Naive thymus-derived CD4-positive, alpha-beta T cell (primary cell): ENCODE data around the gene ELK3. TPM values are rescaled to one million over a fixed set of nuclear protein-coding genes. Genes with fewer than 3 reads are reported as not detected.
A peak's percentile ranks its signal among the peaks of the same experiment; 100 is the strongest.

ENCODE experiments used
- ATAC-seq: fragments of 150-1000 bp; cut with Tn5 transposase; 2 replicates; pipeline ENCODE4 v1.10.0; 2021; ENCODE audit warnings: mild to moderate bottlenecking, moderate library complexity
- CTCF ChIA-PET: fragments of 350-600 bp; sonication (Branson Sonifier 250); formaldehyde crosslinking; loops from one replicate; lab custom pipeline; 2021; ENCODE audit warnings: antibody characterized with exemption; lab: Charles Lee
- POLR2A ChIA-PET: fragments of 350-600 bp; sonication (Branson Sonifier 250); formaldehyde crosslinking; loops from one replicate; lab custom pipeline; 2021; ENCODE audit warnings: antibody characterized with exemption, inconsistent platforms; lab: Charles Lee
- DNase-seq, 9 donors: peaks; one replicate each; pipeline versions ENCODE4 v3.0.0 to v3.0.0-alpha.2; 2020 to 2022; ENCODE audit warnings: mixed read lengths in 1 of 9
- H3K27ac ChIP-seq: one replicate; pipeline ENCODE4 v1.7.0; 2013; ENCODE audit warnings: mild to moderate bottlenecking, low read depth, low read length, moderate library complexity
- H3K27me3 ChIP-seq, 2 donors: one replicate each; pipeline ENCODE4 v1.7.0; 2013; ENCODE audit warnings: low read length in 2 of 2, mild to moderate bottlenecking in 2 of 2, moderate library complexity in 2 of 2; ENCODE audit not compliant: control insufficient read depth in 2 of 2, insufficient read depth in 2 of 2
- H3K36me3 ChIP-seq, 3 experiments: 1 replicate in 2 of 3; 2 replicates in 1 of 3; pipeline ENCODE4 v1.7.0; 2013; ENCODE audit warnings: low read length in 3 of 3, mild to moderate bottlenecking in 3 of 3, moderate library complexity in 1 of 3; ENCODE audit not compliant: insufficient read depth in 3 of 3, control insufficient read depth in 2 of 3
- H3K4me1 ChIP-seq, 2 donors: one replicate each; pipeline ENCODE4 v1.7.0; 2013; ENCODE audit warnings: low read length in 2 of 2, mild to moderate bottlenecking in 2 of 2, moderate library complexity in 1 of 2; ENCODE audit not compliant: control insufficient read depth in 2 of 2, insufficient read depth in 2 of 2
- H3K4me3 ChIP-seq: 2 replicates; pipeline ENCODE4 v1.7.0; 2013; ENCODE audit warnings: mild to moderate bottlenecking, low read length
- H3K9me3 ChIP-seq, 3 experiments: 1 replicate in 2 of 3; 2 replicates in 1 of 3; pipeline ENCODE4 v1.7.0; 2013; ENCODE audit warnings: low read length in 3 of 3; ENCODE audit not compliant: control insufficient read depth in 2 of 3
- H3K27ac Mint-ChIP-seq, 9 donors: one replicate each; pipeline ENCODE4 v1.8.0; 2020 to 2022; ENCODE audit warnings: mixed read lengths in 9 of 9, mild to moderate bottlenecking in 8 of 9, moderate library complexity in 5 of 9, inconsistent platforms in 2 of 9
- H3K27me3 Mint-ChIP-seq, 5 donors: one replicate each; pipeline ENCODE4 v1.8.0; 2021 to 2022; ENCODE audit warnings: mixed read lengths in 5 of 5, mild to moderate bottlenecking in 1 of 5
- H3K36me3 Mint-ChIP-seq, 5 donors: one replicate each; pipeline ENCODE4 v1.8.0; 2020 to 2022; ENCODE audit warnings: mixed read lengths in 5 of 5, mild to moderate bottlenecking in 3 of 5, inconsistent platforms in 1 of 5
- H3K4me1 Mint-ChIP-seq, 7 donors: one replicate each; pipeline ENCODE4 v1.8.0; 2020 to 2022; ENCODE audit warnings: mixed read lengths in 7 of 7, mild to moderate bottlenecking in 3 of 7, inconsistent platforms in 1 of 7
- H3K4me3 Mint-ChIP-seq, 10 donors: one replicate each; pipeline ENCODE4 v1.8.0; 2020 to 2022; ENCODE audit warnings: mild to moderate bottlenecking in 10 of 10, mixed read lengths in 10 of 10, moderate library complexity in 6 of 10, inconsistent platforms in 2 of 10
- H3K9me3 Mint-ChIP-seq, 11 donors: one replicate each; pipeline ENCODE4 v1.8.0; 2020 to 2022; ENCODE audit warnings: mixed read lengths in 11 of 11, mild to moderate bottlenecking in 4 of 11, inconsistent platforms in 1 of 11, moderate library complexity in 1 of 11
- intact Hi-C, 2 donors: fragments of 100-400 bp; cut with micrococcal nuclease; formaldehyde crosslinking; loops; one replicate each; pipeline ENCODE4 v1.15.1; 2023
- polyA plus RNA-seq, 2 donors: library from polyadenylated mRNA; unstranded; fragments of 300-500 nt; fragmentation: Illumina TruSeq; gene quantifications; one replicate each; pipeline ENCODE4 v1.2.3, GENCODE V29; 2021
- total RNA-seq, 6 experiments: library from RNA in 5 of 6; stranded (reverse) in 5 of 6; gene quantifications; 1 replicate in 5 of 6; 2 replicates in 1 of 6; pipeline ENCODE4 v1.2.3 and lab custom pipeline; 2021 to 2026

ELK3 gene
- total and polyA plus RNA-seq, 7 experiments from 2014 or later, result 16.8 to 52.3 (median 29.4) TPM

- H3K27ac ChIP-seq, result peak overlapping the region; percentile 73
- POLR2A ChIA-PET, result interaction anchor here (0.7 kb wide), 1 partner anchor 28 kb away, joined by 3 read pairs; no protein-coding TSS in a partner anchor
These were observed 46.5 kb downstream of the ELK3 start for GRCh38 chr12:96240656-96241055.

GRCh38 chr12:96241431-96241830 lies 47.3 kb downstream of the ELK3 start:
- ATAC-seq, result no peak
- peak overlapping the region in 9 of 10 donors; percentile 46 to 71 (median 62) for H3K4me3 Mint-ChIP-seq
- H3K27me3 Mint-ChIP-seq, result no peaks in the 10 kb centered on the region
- Histone ChIP-seq H3K4me3 (peak overlapping the region; percentile 28), H3K4me1 (peaks cover 37 to 54% of the 10 kb centered on the region in 2 donors), H3K36me3 (peaks cover 0 to 5% (median 0%) of the 10 kb centered on the region in 3 experiments), H3K27me3 (no peaks in the 10 kb centered on the region), H3K27ac (peak overlapping the region; percentile 73), H3K9me3 (no peaks in the 10 kb centered on the region)
- H3K36me3 Mint-ChIP-seq, result peaks cover 0 to 17% (median 10%) of the 10 kb centered on the region in 5 donors
- intact Hi-C loops, result loop anchor here in 1 of 2 donors (5.0 kb wide), 1 partner anchor 246 kb away; the partner anchor contains the start of gene CFAP54
- no peaks in the 10 kb centered on the region for H3K9me3 Mint-ChIP-seq
- ChIA-PET POLR2A (interaction anchor here (1.0 kb wide), 1 partner anchor 10 kb away, joined by 3 read pairs; no protein-coding TSS in a partner anchor), CTCF (no interaction called here)
- H3K4me1 Mint-ChIP-seq, result peaks cover 35 to 74% (median 67%) of the 10 kb centered on the region in 7 donors
- DNase-seq, result no peak
- H3K27ac Mint-ChIP-seq, result peak overlapping the region; percentile 58 to 98 (median 91)

More at GRCh38 chr12:96240656-96241055, 46.5 kb downstream of the ELK3 start:
- ATAC-seq (no peak), DNase-seq (no peak)
- Mint-ChIP-seq H3K36me3 (peaks cover 0 to 22% (median 8%) of the 10 kb centered on the region in 5 donors), H3K4me1 (peaks cover 42 to 82% (median 75%) of the 10 kb centered on the region in 7 donors), H3K4me3 (peak overlapping the region in 4 of 10 donors; percentile 10 to 38 (median 24)), H3K27me3 (no peaks in the 10 kb centered on the region), H3K9me3 (peaks cover 0 to 2% (median 0%) of the 10 kb centered on the region in 11 donors), H3K27ac (peak overlapping the region in 8 of 9 donors; percentile 57 to 98 (median 92))
- no peaks in the 10 kb centered on the region for H3K27me3 ChIP-seq
- no peaks in the 10 kb centered on the region for H3K36me3 ChIP-seq
- no peak overlapping the region for H3K4me3 ChIP-seq
- H3K4me1 ChIP-seq, result peaks cover 45 to 62% of the 10 kb centered on the region in 2 donors
- H3K9me3 ChIP-seq, result no peaks in the 10 kb centered on the region
- intact Hi-C loops, result loop anchor here in 1 of 2 donors (5.0 kb wide), 1 partner anchor 247 kb away; the partner anchor contains the start of gene CFAP54
- CTCF ChIA-PET, result no interaction called here

- intact Hi-C loops, result loop anchor here in 1 of 2 donors (1.0 to 5.0 kb wide), 3 partner anchors 16 to 245 kb away; partner anchors contain the start of genes CDK17 and CFAP54
- POLR2A ChIA-PET, result interaction anchor here (0.9 to 1.0 kb wide), 2 partner anchors 10 to 158 kb away, joined by 3 to 4 read pairs; partner anchors contain the start of gene CDK17
- CTCF ChIA-PET, result interaction anchor here (1.6 kb wide), 1 partner anchor 158 kb away, joined by 6 read pairs; the partner anchor contains the start of gene CDK17
These were observed 47.7 kb downstream of the ELK3 start for GRCh38 chr12:96241846-96242256.

GRCh38 chr12:96242597-96242996 lies 48.4 kb downstream of the ELK3 start:
- CTCF ChIA-PET, result interaction anchor here (0.7 to 1.6 kb wide), 2 partner anchors 12 to 158 kb away, joined by 3 to 6 read pairs; partner anchors contain the start of gene CDK17
- peaks cover 26 to 43% of the 10 kb centered on the region in 2 donors for H3K4me1 ChIP-seq
- H3K4me1 Mint-ChIP-seq, result peaks cover 31 to 65% (median 60%) of the 10 kb centered on the region in 7 donors

More at GRCh38 chr12:96241846-96242256, 47.7 kb downstream of the ELK3 start:
- Mint-ChIP-seq H3K36me3 (peaks cover 4 to 18% (median 14%) of the 10 kb centered on the region in 5 donors), H3K27me3 (no peaks in the 10 kb centered on the region), H3K27ac (peak overlapping the region; percentile 58 to 98 (median 91)), H3K4me1 (peaks cover 33 to 70% (median 64%) of the 10 kb centered on the region in 7 donors), H3K4me3 (peak overlapping the region; percentile 16 to 71 (median 58)), H3K9me3 (peaks cover 0 to 1% (median 0%) of the 10 kb centered on the region in 11 donors)
- Histone ChIP-seq H3K9me3 (no peaks in the 10 kb centered on the region), H3K27ac (peak overlapping the region; percentile 73), H3K36me3 (peaks cover 0 to 9% (median under 1%) of the 10 kb centered on the region in 3 experiments), H3K4me3 (peak overlapping the region; percentile 28), H3K4me1 (peaks cover 33 to 51% of the 10 kb centered on the region in 2 donors), H3K27me3 (no peaks in the 10 kb centered on the region)
- DNase-seq (peak in 8 of 9 donors; percentile 37 to 86 (median 81)), ATAC-seq (peak; percentile 97)

DNA sequence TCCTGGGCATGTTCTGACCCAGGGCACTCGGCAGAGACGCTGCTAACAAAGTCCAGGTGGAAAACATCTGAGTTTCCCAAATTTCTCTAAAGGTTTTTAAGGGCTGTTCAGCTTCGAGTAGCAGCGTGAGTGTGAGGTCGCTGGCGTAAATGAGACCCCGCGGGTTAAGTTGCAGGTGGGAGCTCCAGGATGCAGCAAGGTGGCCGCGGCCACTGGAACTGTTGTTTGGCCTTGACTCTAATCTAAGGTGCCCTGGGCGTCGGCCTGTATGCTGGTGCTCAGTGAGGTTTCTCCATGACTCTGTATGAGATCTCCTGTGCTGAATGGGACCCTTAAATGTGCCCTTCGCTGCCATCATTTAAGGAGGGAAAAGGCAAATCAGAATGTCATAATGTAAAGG lies 50.7 kb downstream of the ELK3 start:
- POLR2A ChIA-PET, result interaction anchor here (0.6 to 1.8 kb wide), 3 partner anchors 10 to 397 kb away, joined by 4 to 10 read pairs (median 7); no protein-coding TSS in a partner anchor
- Mint-ChIP-seq H3K4me1 (peaks cover 32 to 60% (median 54%) of the 10 kb centered on the region in 7 donors), H3K27me3 (no peaks in the 10 kb centered on the region), H3K4me3 (no peak overlapping the region), H3K36me3 (peaks cover 5 to 33% (median 25%) of the 10 kb centered on the region in 5 donors), H3K27ac (peak overlapping the region in 3 of 9 donors; percentile 48 to 75 (median 69)), H3K9me3 (peaks cover 0 to 1% (median 0%) of the 10 kb centered on the region in 11 donors)
- DNase-seq, result no peak
- no peaks in the 10 kb centered on the region for H3K27me3 ChIP-seq
- no peak for ATAC-seq
- H3K9me3 ChIP-seq, result no peaks in the 10 kb centered on the region
- H3K27ac ChIP-seq, result no peak overlapping the region
- H3K36me3 ChIP-seq, result peaks cover 16 to 32% (median 18%) of the 10 kb centered on the region in 3 experiments
- H3K4me3 ChIP-seq, result no peak overlapping the region
- CTCF ChIA-PET, result interaction anchor here (1.0 kb wide), 1 partner anchor 29 kb away, joined by 8 read pairs; no protein-coding TSS in a partner anchor
- peaks cover 20 to 30% of the 10 kb centered on the region in 2 donors for H3K4me1 ChIP-seq
- intact Hi-C loops, result loop anchor here in 1 of 2 donors (5.0 kb wide), 1 partner anchor 242 kb away; the partner anchor contains the start of gene CFAP54

More at GRCh38 chr12:96242597-96242996, 48.4 kb downstream of the ELK3 start:
- DNase-seq (no peak), ATAC-seq (no peak)
- POLR2A ChIA-PET, result interaction anchor here (0.9 kb wide), 1 partner anchor 157 kb away, joined by 4 read pairs; the partner anchor contains the start of gene CDK17
- Mint-ChIP-seq H3K27me3 (no peaks in the 10 kb centered on the region), H3K4me3 (peak overlapping the region in 1 of 10 donors; percentile 27), H3K9me3 (peaks cover 0 to 1% (median 0%) of the 10 kb centered on the region in 11 donors), H3K36me3 (peaks cover 5 to 21% (median 20%) of the 10 kb centered on the region in 5 donors), H3K27ac (peak overlapping the region; percentile 58 to 98 (median 91))
- H3K27ac ChIP-seq, result peak overlapping the region; percentile 67
- no peaks in the 10 kb centered on the region for H3K27me3 ChIP-seq
- no peak overlapping the region for H3K4me3 ChIP-seq
- H3K9me3 ChIP-seq, result no peaks in the 10 kb centered on the region
- peaks cover 5 to 16% (median 7%) of the 10 kb centered on the region in 3 experiments for H3K36me3 ChIP-seq
- intact Hi-C loops, result loop anchor here in 1 of 2 donors (1.0 to 5.0 kb wide), 3 partner anchors 16 to 245 kb away; partner anchors contain the start of genes CDK17 and CFAP54

DNA sequence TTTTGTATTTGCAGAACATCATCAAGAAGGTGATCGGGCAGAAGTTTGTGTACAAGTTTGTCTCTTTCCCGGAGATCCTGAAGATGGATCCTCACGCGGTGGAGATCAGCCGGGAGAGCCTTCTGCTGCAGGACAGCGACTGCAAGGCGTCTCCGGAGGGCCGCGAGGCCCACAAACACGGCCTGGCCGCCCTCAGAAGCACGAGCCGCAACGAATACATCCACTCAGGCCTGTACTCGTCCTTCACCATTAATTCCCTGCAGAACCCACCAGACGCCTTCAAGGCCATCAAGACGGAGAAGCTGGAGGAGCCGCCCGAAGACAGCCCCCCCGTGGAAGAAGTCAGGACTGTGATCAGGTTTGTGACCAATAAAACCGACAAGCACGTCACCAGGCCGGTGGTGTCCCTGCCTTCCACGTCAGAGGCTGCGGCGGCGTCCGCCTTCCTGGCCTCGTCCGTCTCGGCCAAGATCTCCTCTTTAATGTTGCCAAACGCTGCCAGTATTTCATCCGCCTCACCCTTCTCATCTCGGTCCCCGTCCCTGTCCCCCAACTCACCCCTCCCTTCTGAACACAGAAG lies 52.8 kb downstream of the ELK3 start:
- peaks cover 16 to 51% (median 18%) of the 10 kb centered on the region in 3 experiments for H3K36me3 ChIP-seq
- peaks cover 12 to 53% (median 35%) of the 10 kb centered on the region in 5 donors for H3K36me3 Mint-ChIP-seq
- DNase-seq (no peak), ATAC-seq (no peak)
- POLR2A ChIA-PET, result no interaction called here
- H3K27ac Mint-ChIP-seq, result peak overlapping the region in 5 of 9 donors; percentile 25 to 77 (median 55)
- H3K27ac ChIP-seq, result no peak overlapping the region
- intact Hi-C loops, result no loop called here
- peaks cover 33 to 56% (median 50%) of the 10 kb centered on the region in 7 donors for H3K4me1 Mint-ChIP-seq
- H3K9me3 Mint-ChIP-seq, result peaks cover 0 to 3% (median 0%) of the 10 kb centered on the region in 11 donors
- no peaks in the 10 kb centered on the region for H3K9me3 ChIP-seq
- H3K4me1 ChIP-seq, result peaks cover 7 to 9% of the 10 kb centered on the region in 2 donors
- CTCF ChIA-PET, result no interaction called here
- no peak overlapping the region for H3K4me3 ChIP-seq
- no peaks in the 10 kb centered on the region for H3K27me3 Mint-ChIP-seq
- H3K27me3 ChIP-seq, result no peaks in the 10 kb centered on the region
- H3K4me3 Mint-ChIP-seq, result no peak overlapping the region
